C4-2B (cell line): ENCODE results near the gene UVRAG.

Source experiments
- H3K27ac ChIP-seq: fragments of 450-650 bp; 2 replicates; pipeline ENCODE4 v1.5.1; 2017
- CTCF ChIP-seq: fragments of 450-650 bp; conservative IDR thresholded peaks from 2 replicates; pipeline ENCODE4 v1.5.1; 2017; ENCODE audit warnings: mild to moderate bottlenecking
- ZFX ChIP-seq: fragments of 450-650 bp; IDR thresholded peaks from 2 replicates; pipeline ENCODE4 v1.6.1; 2017

UVRAG gene

GRCh38 chr11:75916882-75917281 lies 101.9 kb downstream of the UVRAG start:
- H3K27ac ChIP-seq, result no peak overlapping the region
- TF ChIP-seq ZFX (no peak), CTCF (no peak)

- TF ChIP-seq ZFX, result no peak
Measured at GRCh38 chr11:75918331-75918730, 103.3 kb downstream of the UVRAG start.

GRCh38 chr11:75919525-75919924 lies 104.5 kb downstream of the UVRAG start:
- no peak for TF ChIP-seq CTCF
- no peak for TF ChIP-seq ZFX
- no peak overlapping the region for H3K27ac ChIP-seq

More at GRCh38 chr11:75918331-75918730, 103.3 kb downstream of the UVRAG start:
- no peak overlapping the region for H3K27ac ChIP-seq

- H3K27ac ChIP-seq, result no peak overlapping the region
- TF ChIP-seq ZFX (no peak), CTCF (no peak)
Measured at GRCh38 chr11:75920848-75921247, 105.8 kb downstream of the UVRAG start.

- no peak overlapping the region for H3K27ac ChIP-seq
Measured at GRCh38 chr11:75921808-75922207, 106.8 kb downstream of the UVRAG start.

GRCh38 chr11:75924966-75925784 lies 110.2 kb downstream of the UVRAG start:
- no peak overlapping the region for H3K27ac ChIP-seq

More at GRCh38 chr11:75921808-75922207, 106.8 kb downstream of the UVRAG start:
- no peak for TF ChIP-seq ZFX
- TF ChIP-seq CTCF, result no peak

GRCh38 chr11:75925785-75926164 lies 110.8 kb downstream of the UVRAG start:
- TF ChIP-seq ZFX (no peak), CTCF (no peak)
- no peak overlapping the region for H3K27ac ChIP-seq

More at GRCh38 chr11:75924966-75925784, 110.2 kb downstream of the UVRAG start:
- TF ChIP-seq ZFX (no peak), CTCF (no peak)

- TF ChIP-seq CTCF (no peak), ZFX (no peak)
- no peak overlapping the region for H3K27ac ChIP-seq
Measured at GRCh38 chr11:75929706-75930105, 114.7 kb downstream of the UVRAG start.
